Ovary (tissue), 9 donors: ENCODE data around the gene XPC. TPM values are rescaled to one million over a fixed set of nuclear protein-coding genes. Genes with fewer than 3 reads are reported as not detected.
A peak's percentile ranks its signal among the peaks of the same experiment; 100 is the strongest.

Experiments used
- DNase-seq, 5 donors: peaks; one replicate each; pipeline ENCODE4 v3.0.0-alpha.2; 2019 to 2020
- H3K27ac ChIP-seq, 2 donors: fragments of 200-600 bp; one replicate each; pipeline versions ENCODE4 v1.5.1 to v1.8.0; 2019 to 2022
- H3K27me3 ChIP-seq: fragments of 200-600 bp; one replicate; pipeline ENCODE4 v1.8.0; 2022
- H3K36me3 ChIP-seq: fragments of 200-600 bp; sonication (generic); one replicate; pipeline ENCODE4 v1.5.1; 2019
- H3K4me1 ChIP-seq: one replicate; pipeline ENCODE4 v1.8.1; 2013; ENCODE audit warnings: mild to moderate bottlenecking, moderate library complexity; ENCODE audit not compliant: insufficient read depth
- H3K4me3 ChIP-seq: fragments of 200-600 bp; sonication (generic); one replicate; pipeline ENCODE4 v1.5.1; 2017
- H3K9me3 ChIP-seq, 2 donors: fragments of 200-600 bp in 1 of 2; sonication (generic) in 1 of 2; one replicate each; pipeline versions ENCODE4 v1.5.1 to v1.8.1; 2013 to 2019; ENCODE audit warnings: mild to moderate bottlenecking in 1 of 2, moderate library complexity in 1 of 2
- CTCF ChIP-seq, 3 donors: fragments of 450-650 bp in 2 of 3; fragments of 200-600 bp in 1 of 3; IDR thresholded peaks; one replicate each; pipeline versions ENCODE4 v1.5.1 to v1.8.0; 2016 to 2022; ENCODE audit warnings: antibody characterized with exemption in 3 of 3, mild to moderate bottlenecking in 1 of 3
- EP300 ChIP-seq: sonication (generic); formaldehyde crosslinking; IDR thresholded peaks from one replicate; pipeline ENCODE4 v1.6.1; 2017; ENCODE audit warnings: antibody characterized with exemption
- POLR2A ChIP-seq: fragments of 450-650 bp; IDR thresholded peaks from one replicate; pipeline ENCODE4 v1.6.1; 2017; ENCODE audit warnings: antibody characterized with exemption, mild to moderate bottlenecking, moderate library complexity
- WGBS, 3 donors: extraction: QIAGEN DNeasy Blood & Tissue Kit in 1 of 3; methylation state at CpG; one replicate each; pipeline versions ENCODE4 v1.1.5 to v1.1.7; 2013 to 2017; 5-methylcytosine and 5-hydroxymethylcytosine counted together
- intact Hi-C, 4 donors: fragments of 100-400 bp; cut with DNase I; formaldehyde crosslinking; loops; one replicate each; pipeline versions ENCODE4 v1.11.0 to v1.15.1; 2022 to 2023
- polyA plus RNA-seq, 2 donors: library from polyadenylated mRNA; stranded (reverse); fragments of 200-250 nt in 1 of 2; fragments of 350-450 nt in 1 of 2; fragmentation: Illumina TruSeq in 1 of 2; extraction: RNeasy Lipid Tissue Mini Kit (QIAGEN cat#74804) in 1 of 2; gene quantifications; one replicate each; pipeline ENCODE4 v1.2.3, GENCODE V29; 2013 to 2014
- total RNA-seq, 7 donors: library from RNA; depleted of rRNA in 2 of 7; stranded (reverse); fragments of >200 nt in 2 of 7; fragmentation: NEBNext Ultra II Directional in 3 of 7; extraction: Animal tissue kit (Norgen Biotek cat#: 25700) in 3 of 7; gene quantifications; one replicate each; pipeline versions ENCODE4 v1.1.0 to v1.2.4, GENCODE V29; 2016 to 2023
- donor health status: DM: no; HTN: no; CAD: no; lungs with moderate emphysema.
- donor health status: DM: no; HTN: no; CAD: no.
- donor health status: Bipolar disorder and iron deficiency.
- donor health status: DM: yes; HTN: yes; CAD: no.
- donor health status: DM: no; HTN: no; CAD: no.
- donor health status: DM: yes; HTN: yes; CAD: no.

Gene XPC
- total and polyA plus RNA-seq, 9 donors = 36.2 to 63.1 (median 40.6) TPM

GRCh38 chr3:14147066-14147435, 31.4 kb downstream of the XPC start:
- intact Hi-C loops = no loop called here
- Histone ChIP-seq H3K27me3 (no peaks in the 10 kb centered on the region), H3K4me1 (peaks cover 8% of the 10 kb centered on the region), H3K27ac (no peak overlapping the region), H3K36me3 (no peaks in the 10 kb centered on the region), H3K9me3 (no peaks in the 10 kb centered on the region), H3K4me3 (no peak overlapping the region)
- no peak for TF ChIP-seq EP300
- TF ChIP-seq POLR2A = no peak
- DNase-seq = no peak
- WGBS, 3 donors = 67 to 77% (median 75%) methylated on average over 5 of the region's 5 CpGs

GRCh38 chr3:14146381-14147065, 31.9 kb downstream of the XPC start:
- peak in 1 of 5 donors; percentile 17 for DNase-seq
- H3K4me1 ChIP-seq = peaks cover 8% of the 10 kb centered on the region
- no peak overlapping the region for H3K27ac ChIP-seq
- H3K27me3 ChIP-seq = no peaks in the 10 kb centered on the region
- H3K4me3 ChIP-seq = no peak overlapping the region
- WGBS, 3 donors = 88 to 90% (median 90%) methylated on average over 10 of the region's 10 CpGs
- TF ChIP-seq EP300 (no peak), CTCF (IDR thresholded peaks at IDR 0.05) (no peak), POLR2A (no peak)
- H3K36me3 ChIP-seq = no peaks in the 10 kb centered on the region
- no peaks in the 10 kb centered on the region for H3K9me3 ChIP-seq
- intact Hi-C loops = no loop called here

- Histone ChIP-seq H3K27ac (no peak overlapping the region), H3K9me3 (no peaks in the 10 kb centered on the region), H3K4me3 (no peak overlapping the region), H3K36me3 (no peaks in the 10 kb centered on the region), H3K27me3 (no peaks in the 10 kb centered on the region), H3K4me1 (peaks cover 8% of the 10 kb centered on the region)
- DNase-seq = peak in 1 of 5 donors; percentile 45
- TF ChIP-seq POLR2A = no peak
- no peak for TF ChIP-seq CTCF (IDR thresholded peaks at IDR 0.05)
- no peak for TF ChIP-seq EP300
- 81 to 93% (median 86%) methylated on average over 10 of the region's 10 CpGs for WGBS, 3 donors
- intact Hi-C loops = no loop called here
These were observed 32.6 kb downstream of the XPC start for GRCh38 chr3:14145670-14146380.

GRCh38 chr3:14145236-14145635, 33.2 kb downstream of the XPC start:
- no peak for DNase-seq
- WGBS, 3 donors = 80 to 82% (median 80%) methylated on average over 9 of the region's 9 CpGs
- H3K27ac ChIP-seq = peak overlapping the region in 1 of 2 donors; percentile 60
- no peaks in the 10 kb centered on the region for H3K36me3 ChIP-seq
- intact Hi-C loops = no loop called here
- H3K9me3 ChIP-seq = no peaks in the 10 kb centered on the region
- TF ChIP-seq CTCF (IDR thresholded peaks at IDR 0.05) (no peak), POLR2A (no peak), EP300 (no peak)
- no peak overlapping the region for H3K4me3 ChIP-seq
- no peaks in the 10 kb centered on the region for H3K27me3 ChIP-seq
- H3K4me1 ChIP-seq = peaks cover 8% of the 10 kb centered on the region

- no peaks in the 10 kb centered on the region for H3K27me3 ChIP-seq
- TF ChIP-seq EP300 (no peak), POLR2A (no peak), CTCF (IDR thresholded peaks at IDR 0.05) (no peak)
- no peaks in the 10 kb centered on the region for H3K9me3 ChIP-seq
- peak overlapping the region in 1 of 2 donors; percentile 60 for H3K27ac ChIP-seq
- intact Hi-C loops = no loop called here
- WGBS, 3 donors = 12 to 13% (median 12%) methylated on average over 7 of the region's 7 CpGs
- H3K4me3 ChIP-seq = no peak overlapping the region
- DNase-seq = peak; percentile 47 to 85 (median 57)
- H3K4me1 ChIP-seq = peaks cover 8% of the 10 kb centered on the region
- no peaks in the 10 kb centered on the region for H3K36me3 ChIP-seq
These were observed 33.9 kb downstream of the XPC start for GRCh38 chr3:14144423-14145075.
